Measurements from ENCODE around the gene SLC41A1.

SLC41A1 gene

GRCh38 chr1:205782627-205783432, 30.2 kb downstream of the SLC41A1 start:
- Mint-ChIP-seq H3K4me1 (peaks cover 6% of the 10 kb centered on the region), H3K36me3 (ENCODE audit: low read depth) (no peaks in the 10 kb centered on the region), H3K4me3 (no peak overlapping the region)

DNA sequence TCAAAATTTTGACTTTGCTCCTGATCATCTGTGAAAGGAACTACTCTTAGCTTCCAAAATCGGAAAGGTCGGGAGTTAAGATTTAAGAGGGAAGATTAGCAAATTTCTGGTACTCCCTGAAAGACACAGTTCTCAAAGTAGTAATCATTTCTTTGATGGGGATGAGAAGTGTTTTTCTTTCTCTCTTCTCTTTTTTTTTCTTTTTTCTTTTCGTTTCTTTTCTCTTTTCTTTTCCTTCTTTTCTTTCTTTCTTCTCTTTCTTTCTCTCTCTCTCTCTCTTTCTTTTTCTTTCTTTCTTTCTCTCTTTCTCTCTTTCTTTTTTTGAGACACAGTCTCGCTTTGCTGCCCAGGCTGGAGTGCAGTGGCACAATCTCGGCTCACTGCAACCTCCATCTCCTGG, 32.7 kb downstream of the SLC41A1 start:
- Mint-ChIP-seq H3K36me3 (ENCODE audit: low read depth) (no peaks in the 10 kb centered on the region), H3K4me1 (peaks cover 9% of the 10 kb centered on the region)

More at GRCh38 chr1:205782627-205783432, 30.2 kb downstream of the SLC41A1 start:
- H3K27me3 Mint-ChIP-seq (ENCODE audit: low read depth), result peaks cover 13% of the 10 kb centered on the region
- TF ChIP-seq, protein P1, sequence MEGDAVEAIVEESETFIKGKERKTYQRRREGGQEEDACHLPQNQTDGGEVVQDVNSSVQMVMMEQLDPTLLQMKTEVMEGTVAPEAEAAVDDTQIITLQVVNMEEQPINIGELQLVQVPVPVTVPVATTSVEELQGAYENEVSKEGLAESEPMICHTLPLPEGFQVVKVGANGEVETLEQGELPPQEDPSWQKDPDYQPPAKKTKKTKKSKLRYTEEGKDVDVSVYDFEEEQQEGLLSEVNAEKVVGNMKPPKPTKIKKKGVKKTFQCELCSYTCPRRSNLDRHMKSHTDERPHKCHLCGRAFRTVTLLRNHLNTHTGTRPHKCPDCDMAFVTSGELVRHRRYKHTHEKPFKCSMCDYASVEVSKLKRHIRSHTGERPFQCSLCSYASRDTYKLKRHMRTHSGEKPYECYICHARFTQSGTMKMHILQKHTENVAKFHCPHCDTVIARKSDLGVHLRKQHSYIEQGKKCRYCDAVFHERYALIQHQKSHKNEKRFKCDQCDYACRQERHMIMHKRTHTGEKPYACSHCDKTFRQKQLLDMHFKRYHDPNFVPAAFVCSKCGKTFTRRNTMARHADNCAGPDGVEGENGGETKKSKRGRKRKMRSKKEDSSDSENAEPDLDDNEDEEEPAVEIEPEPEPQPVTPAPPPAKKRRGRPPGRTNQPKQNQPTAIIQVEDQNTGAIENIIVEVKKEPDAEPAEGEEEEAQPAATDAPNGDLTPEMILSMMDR (IDR thresholded peaks at IDR 0.05; ENCODE audit: unreplicated experiment in 3 of 3), result no peak
- no peaks in the 10 kb centered on the region for H3K9me3 Mint-ChIP-seq
- H3K27ac Mint-ChIP-seq, result peak overlapping the region in 1 of 3 experiments; percentile 17

DNA sequence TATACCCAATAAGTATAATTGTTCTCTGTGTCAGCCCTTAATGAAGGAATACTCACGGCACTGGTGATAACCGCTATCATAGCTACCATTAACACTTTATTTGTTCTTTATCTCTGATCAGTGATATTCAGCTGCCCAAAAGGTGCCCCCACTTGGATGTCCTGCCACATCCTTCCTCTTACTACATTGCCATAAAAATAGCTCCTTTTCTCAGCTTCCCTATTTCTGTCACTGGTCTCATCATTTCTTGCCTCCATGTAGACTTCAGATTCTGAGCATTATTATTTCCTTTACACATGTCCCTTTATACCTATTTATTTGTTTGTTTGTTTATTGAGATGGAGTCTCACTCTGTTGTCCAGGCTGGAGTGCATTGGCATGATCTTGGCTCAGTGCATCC, 35.0 kb downstream of the SLC41A1 start:
- H3K27ac Mint-ChIP-seq, result no peak overlapping the region
- no peaks in the 10 kb centered on the region for H3K9me3 Mint-ChIP-seq
- no peaks in the 10 kb centered on the region for H3K36me3 Mint-ChIP-seq (ENCODE audit: low read depth)
- TF ChIP-seq, protein P1 (IDR thresholded peaks at IDR 0.05; ENCODE audit: unreplicated experiment in 3 of 3), result no peak
- H3K4me1 Mint-ChIP-seq, result peaks cover 14% of the 10 kb centered on the region
- H3K27me3 Mint-ChIP-seq (ENCODE audit: low read depth), result peaks cover 40% of the 10 kb centered on the region
- H3K4me3 Mint-ChIP-seq, result peak overlapping the region in 1 of 3 experiments; percentile 0

More for the DNA sequence above, 32.7 kb downstream of the SLC41A1 start:
- TF ChIP-seq, protein P1 (IDR thresholded peaks at IDR 0.05; ENCODE audit: unreplicated experiment in 3 of 3), result no peak
- no peak overlapping the region for H3K4me3 Mint-ChIP-seq
- no peaks in the 10 kb centered on the region for H3K9me3 Mint-ChIP-seq
- peaks cover 22% of the 10 kb centered on the region for H3K27me3 Mint-ChIP-seq (ENCODE audit: low read depth)
- peak overlapping the region in 1 of 3 experiments; percentile 37 for H3K27ac Mint-ChIP-seq

DNA sequence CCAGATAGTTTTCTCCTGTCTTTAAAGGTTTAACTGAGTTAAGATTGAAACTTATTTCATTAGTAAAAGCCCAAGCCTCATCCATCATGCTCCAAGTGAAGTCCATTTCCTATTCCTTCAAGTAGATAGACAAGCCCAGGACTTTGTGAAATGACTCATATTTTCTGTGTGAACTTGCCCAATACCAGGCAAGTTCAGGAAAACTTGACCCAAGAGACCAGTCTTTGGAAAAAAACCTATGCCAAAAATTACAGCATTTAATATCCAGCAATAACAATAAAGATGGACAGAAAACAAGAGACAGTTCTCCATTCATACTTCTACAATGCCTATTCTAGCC, 37.3 kb downstream of the SLC41A1 start:
- H3K27me3 Mint-ChIP-seq (ENCODE audit: low read depth), result peaks cover 59% of the 10 kb centered on the region
- no peaks in the 10 kb centered on the region for H3K36me3 Mint-ChIP-seq (ENCODE audit: low read depth)
- H3K27ac Mint-ChIP-seq, result peak overlapping the region in 1 of 3 experiments; percentile 10
- H3K4me3 Mint-ChIP-seq, result peak overlapping the region; percentile 86 to 92 (median 89)
- TF ChIP-seq, protein P1 (IDR thresholded peaks at IDR 0.05; ENCODE audit: unreplicated experiment in 3 of 3), result no peak
- peaks cover 10% of the 10 kb centered on the region for H3K4me1 Mint-ChIP-seq
- H3K9me3 Mint-ChIP-seq, result no peaks in the 10 kb centered on the region

DNA sequence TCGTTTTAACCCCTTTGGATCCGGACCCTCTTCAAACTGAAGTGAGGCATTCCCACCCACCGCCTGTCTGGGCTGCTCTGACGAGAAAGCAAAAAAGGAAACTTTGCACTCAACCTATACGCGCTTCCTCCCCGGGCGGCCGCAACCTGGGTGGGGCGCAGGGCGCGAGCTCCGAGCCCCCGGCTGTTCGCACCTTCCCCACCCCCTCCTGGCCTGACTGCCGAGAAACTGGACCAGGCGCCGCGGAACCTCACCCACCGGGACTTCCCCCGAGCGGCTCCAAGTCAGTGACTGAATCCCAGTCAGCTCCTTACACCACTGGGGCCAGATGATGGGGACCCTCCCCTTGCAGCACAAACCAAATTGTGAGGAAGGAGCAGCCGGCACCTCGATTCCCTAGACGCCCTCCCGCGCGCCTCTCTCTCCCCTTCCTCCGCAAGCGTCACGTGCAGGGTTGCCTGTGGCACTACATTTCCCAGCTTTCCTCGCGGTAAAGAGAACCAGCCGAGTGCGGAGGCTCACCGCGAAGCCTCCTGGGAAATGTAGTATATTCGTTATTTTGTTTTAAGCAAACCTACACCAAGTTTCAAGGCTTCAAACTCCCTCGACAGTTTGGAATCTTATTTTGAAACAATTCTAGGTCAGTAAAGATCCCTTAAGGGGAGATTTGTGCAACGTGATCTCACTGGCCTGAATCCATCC, 37.8 kb downstream of the SLC41A1 start, which contains the start of gene RAB29:
Gene RAB29 (minus strand): TSS at position 468 of the 702 bp plus-strand sequence. CDS start 526 bp downstream, outside the sequence.
- Mint-ChIP-seq H3K4me1 (peaks cover 10% of the 10 kb centered on the region), H3K4me3 (peak within 1 kb of the TSS; percentile 86 to 92 (median 89)), H3K27me3 (ENCODE audit: low read depth) (peaks cover 59% of the 10 kb centered on the region), H3K36me3 (ENCODE audit: low read depth) (no peaks in the 10 kb centered on the region), H3K27ac (peak within 1 kb of the TSS; percentile 3 to 49 (median 10)), H3K9me3 (no peaks in the 10 kb centered on the region)
- TF ChIP-seq, protein P1 (IDR thresholded peaks at IDR 0.05; ENCODE audit: unreplicated experiment in 3 of 3), result no peak
